ENCODE results near the gene ITIH4. TPM values are rescaled to one million over a fixed set of nuclear protein-coding genes. Genes with fewer than 3 reads are reported as not detected.

The ITIH4 gene
- total RNA-seq, 3 donors from 2014 or later (not counting 1 experiment from before 2014, with no cell fraction given) = 28.2 to 33.0 (median 32.8) TPM

DNA sequence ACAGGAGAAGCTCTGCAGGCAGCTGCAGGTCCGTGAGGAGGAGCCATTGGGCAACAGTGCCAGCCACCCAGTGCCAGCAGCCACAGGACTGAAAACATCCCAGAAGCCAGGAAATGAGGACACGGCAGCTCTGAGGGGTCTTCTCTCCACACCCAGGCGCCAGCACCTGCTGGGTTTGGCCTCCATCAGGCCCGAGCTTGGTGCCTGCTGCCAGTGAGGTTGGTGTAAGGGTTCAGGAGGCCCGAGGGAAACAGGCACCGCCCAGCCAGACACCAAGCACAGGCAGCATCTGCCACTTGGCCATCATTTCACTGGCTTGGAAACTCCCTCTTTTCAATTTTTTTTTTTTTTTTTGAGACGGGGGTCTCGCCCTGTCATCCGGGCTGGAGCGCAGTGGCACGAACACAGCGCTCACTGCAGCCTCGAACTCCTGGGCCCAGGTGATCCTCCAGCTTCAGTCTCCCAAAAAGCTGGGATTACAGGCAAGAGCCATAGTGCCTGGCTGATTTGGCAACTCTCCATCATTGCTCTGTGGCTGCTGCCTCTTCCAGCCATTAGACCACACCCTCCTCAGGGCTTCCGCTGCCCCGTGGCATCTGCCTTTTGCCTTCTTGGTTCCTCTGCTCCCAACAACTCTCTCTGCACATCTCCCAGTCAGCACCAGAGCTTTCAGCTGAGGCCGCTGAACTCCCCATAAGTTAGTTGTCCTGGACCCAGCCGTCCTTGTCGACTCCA, 37.3 kb downstream of the ITIH4 start:
- no peaks in the 10 kb centered on the region for H3K9me3 ChIP-seq (ENCODE audit: control insufficient read depth, insufficient read depth, low read length)
- H3K27ac ChIP-seq (ENCODE audit: low read length) = no peak overlapping the region
- no peaks in the 10 kb centered on the region for H3K9me3 Mint-ChIP-seq
- TF ChIP-seq, protein P1, sequence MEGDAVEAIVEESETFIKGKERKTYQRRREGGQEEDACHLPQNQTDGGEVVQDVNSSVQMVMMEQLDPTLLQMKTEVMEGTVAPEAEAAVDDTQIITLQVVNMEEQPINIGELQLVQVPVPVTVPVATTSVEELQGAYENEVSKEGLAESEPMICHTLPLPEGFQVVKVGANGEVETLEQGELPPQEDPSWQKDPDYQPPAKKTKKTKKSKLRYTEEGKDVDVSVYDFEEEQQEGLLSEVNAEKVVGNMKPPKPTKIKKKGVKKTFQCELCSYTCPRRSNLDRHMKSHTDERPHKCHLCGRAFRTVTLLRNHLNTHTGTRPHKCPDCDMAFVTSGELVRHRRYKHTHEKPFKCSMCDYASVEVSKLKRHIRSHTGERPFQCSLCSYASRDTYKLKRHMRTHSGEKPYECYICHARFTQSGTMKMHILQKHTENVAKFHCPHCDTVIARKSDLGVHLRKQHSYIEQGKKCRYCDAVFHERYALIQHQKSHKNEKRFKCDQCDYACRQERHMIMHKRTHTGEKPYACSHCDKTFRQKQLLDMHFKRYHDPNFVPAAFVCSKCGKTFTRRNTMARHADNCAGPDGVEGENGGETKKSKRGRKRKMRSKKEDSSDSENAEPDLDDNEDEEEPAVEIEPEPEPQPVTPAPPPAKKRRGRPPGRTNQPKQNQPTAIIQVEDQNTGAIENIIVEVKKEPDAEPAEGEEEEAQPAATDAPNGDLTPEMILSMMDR (IDR thresholded peaks at IDR 0.05) = no peak
- no peak overlapping the region for H3K27ac Mint-ChIP-seq
- H3K36me3 Mint-ChIP-seq = no peaks in the 10 kb centered on the region
- no peaks in the 10 kb centered on the region for H3K36me3 ChIP-seq (ENCODE audit: control insufficient read depth, insufficient read depth, low read length)
- WGBS (ENCODE audit: insufficient coverage) = 83% methylated on average over 18 of the region's 18 CpGs
- no peak for ATAC-seq
- H3K4me3 ChIP-seq (ENCODE audit: low read length) = no peak overlapping the region
- intact Hi-C loops (cut with micrococcal nuclease) = no loop called here
- H3K27me3 ChIP-seq (ENCODE audit: control insufficient read depth, insufficient read depth, low read length) = no peaks in the 10 kb centered on the region
- H3K4me3 Mint-ChIP-seq = no peak overlapping the region
- DNase-seq = no peak
- no peaks in the 10 kb centered on the region for H3K4me1 ChIP-seq (ENCODE audit: control insufficient read depth, insufficient read depth, low read length)
- peaks cover 0 to 4% of the 10 kb centered on the region in 2 donors for H3K4me1 Mint-ChIP-seq
- no peaks in the 10 kb centered on the region for H3K27me3 Mint-ChIP-seq (ENCODE audit: low read depth in 2 of 2)

DNA sequence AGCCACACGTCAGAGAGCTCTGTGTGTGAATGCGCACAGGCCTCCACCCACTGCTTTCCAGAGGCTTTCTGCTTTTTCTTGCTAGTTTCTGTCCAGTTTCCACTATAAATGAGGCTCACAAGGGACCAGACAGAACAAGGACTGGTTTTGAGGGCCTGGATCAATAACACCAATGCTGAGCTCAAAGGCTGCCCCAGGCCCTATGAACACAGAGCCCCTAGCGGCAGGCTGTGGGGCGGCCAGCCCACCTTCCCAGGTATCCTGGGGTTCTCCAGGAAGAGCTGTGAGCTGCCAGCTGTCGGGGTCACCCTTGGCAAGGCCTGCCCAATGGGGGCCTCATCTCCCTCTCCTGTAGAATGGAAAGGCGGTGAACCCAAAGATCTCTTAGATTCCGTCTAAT, 38.1 kb downstream of the ITIH4 start:
- no peaks in the 10 kb centered on the region for H3K36me3 Mint-ChIP-seq

DNA sequence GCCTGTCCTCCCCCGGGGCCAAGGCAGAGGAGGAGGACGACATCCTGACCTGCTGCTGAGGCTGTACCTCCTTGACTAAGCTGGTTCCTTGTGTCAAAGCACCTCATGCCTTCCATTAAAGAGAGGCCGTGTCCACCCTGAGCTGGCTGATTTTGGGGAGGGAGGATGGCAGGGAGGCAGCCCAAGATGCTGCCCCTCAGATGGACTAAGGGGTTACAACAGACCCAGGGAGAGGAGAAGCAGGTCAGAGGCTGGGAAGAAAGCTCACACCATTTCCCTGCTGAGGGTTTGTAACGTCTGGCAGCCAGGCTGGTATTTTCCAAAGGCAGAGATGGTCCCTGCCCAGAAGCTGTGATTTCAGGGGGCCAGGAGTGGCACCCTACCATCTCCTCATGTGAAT, 38.5 kb downstream of the ITIH4 start:
- Mint-ChIP-seq H3K4me1 (peaks cover 0 to 4% of the 10 kb centered on the region in 2 donors), H3K4me3 (no peak overlapping the region), H3K36me3 (no peaks in the 10 kb centered on the region), H3K9me3 (no peaks in the 10 kb centered on the region), H3K27ac (no peak overlapping the region), H3K27me3 (ENCODE audit: low read depth in 2 of 2) (no peaks in the 10 kb centered on the region)
- Histone ChIP-seq H3K9me3 (ENCODE audit: control insufficient read depth, insufficient read depth, low read length) (no peaks in the 10 kb centered on the region), H3K27me3 (ENCODE audit: control insufficient read depth, insufficient read depth, low read length) (no peaks in the 10 kb centered on the region), H3K4me3 (ENCODE audit: low read length) (no peak overlapping the region), H3K4me1 (ENCODE audit: control insufficient read depth, insufficient read depth, low read length) (no peaks in the 10 kb centered on the region), H3K36me3 (ENCODE audit: control insufficient read depth, insufficient read depth, low read length) (no peaks in the 10 kb centered on the region), H3K27ac (ENCODE audit: low read length) (no peak overlapping the region)
- no peak for DNase-seq
- intact Hi-C loops (cut with micrococcal nuclease) = no loop called here
- ATAC-seq = no peak
- 78% methylated on average over 4 of the region's 4 CpGs for WGBS (ENCODE audit: insufficient coverage)
- TF ChIP-seq, protein P1 (IDR thresholded peaks at IDR 0.05) = no peak

More for the DNA sequence above, 38.1 kb downstream of the ITIH4 start:
- Mint-ChIP-seq H3K4me1 (peaks cover 0 to 4% of the 10 kb centered on the region in 2 donors), H3K9me3 (no peaks in the 10 kb centered on the region), H3K4me3 (no peak overlapping the region), H3K27ac (no peak overlapping the region), H3K27me3 (ENCODE audit: low read depth in 2 of 2) (no peaks in the 10 kb centered on the region)
- H3K4me3 ChIP-seq (ENCODE audit: low read length) = no peak overlapping the region
- no peaks in the 10 kb centered on the region for H3K4me1 ChIP-seq (ENCODE audit: control insufficient read depth, insufficient read depth, low read length)
- H3K27ac ChIP-seq (ENCODE audit: low read length) = no peak overlapping the region
- DNase-seq (no peak), ATAC-seq (no peak)
- 88% methylated on average over 7 of the region's 7 CpGs for WGBS (ENCODE audit: insufficient coverage)
- TF ChIP-seq, protein P1 (IDR thresholded peaks at IDR 0.05) = no peak
- no peaks in the 10 kb centered on the region for H3K27me3 ChIP-seq (ENCODE audit: control insufficient read depth, insufficient read depth, low read length)
- intact Hi-C loops (cut with micrococcal nuclease) = no loop called here
- no peaks in the 10 kb centered on the region for H3K9me3 ChIP-seq (ENCODE audit: control insufficient read depth, insufficient read depth, low read length)
- H3K36me3 ChIP-seq (ENCODE audit: control insufficient read depth, insufficient read depth, low read length) = no peaks in the 10 kb centered on the region

DNA sequence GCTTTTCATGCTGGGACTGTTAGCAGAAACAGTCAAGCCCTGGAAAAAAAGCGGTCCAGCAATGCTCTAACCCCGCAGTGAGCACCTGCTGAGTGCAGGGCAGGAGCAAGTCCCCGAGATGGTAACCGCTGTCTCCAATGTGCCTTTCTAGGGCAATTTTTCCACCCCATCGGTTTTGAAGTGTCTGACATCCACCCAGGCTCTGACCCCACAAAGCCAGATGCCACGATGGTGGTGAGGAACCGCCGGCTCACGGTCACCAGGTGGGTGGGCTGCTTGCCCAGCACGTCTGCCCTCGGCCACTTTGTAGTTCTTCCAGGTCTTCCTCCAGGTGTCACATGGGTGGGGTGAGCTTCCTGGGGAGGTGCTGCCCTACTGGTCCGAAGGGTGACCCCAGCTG, 39.1 kb downstream of the ITIH4 start:
- Mint-ChIP-seq H3K36me3 (no peaks in the 10 kb centered on the region), H3K27ac (no peak overlapping the region), H3K4me3 (no peak overlapping the region), H3K27me3 (ENCODE audit: low read depth in 2 of 2) (no peaks in the 10 kb centered on the region), H3K9me3 (no peaks in the 10 kb centered on the region), H3K4me1 (peaks cover 0 to 4% of the 10 kb centered on the region in 2 donors)
- Histone ChIP-seq H3K4me1 (ENCODE audit: control insufficient read depth, insufficient read depth, low read length) (no peaks in the 10 kb centered on the region), H3K27me3 (ENCODE audit: control insufficient read depth, insufficient read depth, low read length) (no peaks in the 10 kb centered on the region), H3K27ac (ENCODE audit: low read length) (no peak overlapping the region), H3K4me3 (ENCODE audit: low read length) (no peak overlapping the region), H3K36me3 (ENCODE audit: control insufficient read depth, insufficient read depth, low read length) (no peaks in the 10 kb centered on the region), H3K9me3 (ENCODE audit: control insufficient read depth, insufficient read depth, low read length) (no peaks in the 10 kb centered on the region)
- DNase-seq (no peak), ATAC-seq (no peak)
- TF ChIP-seq, protein P1 (IDR thresholded peaks at IDR 0.05) = no peak
- intact Hi-C loops (cut with micrococcal nuclease) = no loop called here
- 72% methylated on average over 12 of the region's 12 CpGs for WGBS (ENCODE audit: insufficient coverage)

All from natural killer cell (primary cell).